GM19023 (cell line): ENCODE measurements around the gene ARHGEF28.

Experiments
- ATAC-seq: cut with Tn5 transposase; IDR thresholded peaks from one replicate; pipeline ENCODE4 v1.9.1; 2021; ENCODE audit warnings: mild to moderate bottlenecking, moderate library complexity; ENCODE audit not compliant: unreplicated experiment

ARHGEF28 gene

GRCh38 chr5:73981704-73982103 is 355.7 kb downstream of the ARHGEF28 start:
- ATAC-seq, result no peak

- ATAC-seq, result no peak
These were observed 357.6 kb downstream of the ARHGEF28 start for GRCh38 chr5:73983644-73984043.

- ATAC-seq, result no peak
These were observed 359.1 kb downstream of the ARHGEF28 start for GRCh38 chr5:73985145-73985544.

GRCh38 chr5:73986729-73987128 is 360.7 kb downstream of the ARHGEF28 start:
- no peak for ATAC-seq

- no peak for ATAC-seq
These were observed 361.9 kb downstream of the ARHGEF28 start for GRCh38 chr5:73987915-73988314.

GRCh38 chr5:73989956-73990355 is 364.0 kb downstream of the ARHGEF28 start:
- no peak for ATAC-seq
